ENCODE measurements around the gene ME1. TPM values are rescaled to one million over a fixed set of nuclear protein-coding genes. Genes with fewer than 3 reads are reported as not detected.

ME1 gene
- 3.4 and 3.9 TPM in 2 replicates for total RNA-seq (2014; rRNA removed; shearing (Covaris generic))

- H3K4me3 ChIP-seq (ENCODE audit: insufficient read depth, low read depth, low read length): peak within 1 kb of the TSS; percentile 58
- peaks cover 2% of the 10 kb centered on the region for H3K27me3 ChIP-seq (ENCODE audit: control insufficient read depth, insufficient read depth, low read length)
- no peaks in the 10 kb centered on the region for H3K36me3 ChIP-seq (replicated peaks; ENCODE audit: control insufficient read depth, insufficient read depth, low read length)
- DNase-seq: peak; percentile 85
Observed at GRCh38 chr6:83430611-83431544, at the start of gene ME1. Gene ME1, minus strand, starts transcription at chr6:83431051. Its CDS starts 97 bp downstream, at chr6:83430954.

GRCh38 chr6:83480470-83480869 lies 49.6 kb upstream of the ME1 start:
- no peak overlapping the region for H3K4me3 ChIP-seq (ENCODE audit: insufficient read depth, low read depth, low read length)
- H3K36me3 ChIP-seq (replicated peaks; ENCODE audit: control insufficient read depth, insufficient read depth, low read length): no peaks in the 10 kb centered on the region
- H3K27me3 ChIP-seq (ENCODE audit: control insufficient read depth, insufficient read depth, low read length): no peaks in the 10 kb centered on the region
- no peak for DNase-seq

GRCh38 chr6:83479389-83479788 lies 48.5 kb upstream of the ME1 start:
- H3K36me3 ChIP-seq (replicated peaks; ENCODE audit: control insufficient read depth, insufficient read depth, low read length): no peaks in the 10 kb centered on the region
- H3K27me3 ChIP-seq (ENCODE audit: control insufficient read depth, insufficient read depth, low read length): no peaks in the 10 kb centered on the region
- DNase-seq: no peak
- H3K4me3 ChIP-seq (ENCODE audit: insufficient read depth, low read depth, low read length): no peak overlapping the region

GRCh38 chr6:83476971-83477370 lies 46.1 kb upstream of the ME1 start:
- no peaks in the 10 kb centered on the region for H3K36me3 ChIP-seq (replicated peaks; ENCODE audit: control insufficient read depth, insufficient read depth, low read length)
- no peaks in the 10 kb centered on the region for H3K27me3 ChIP-seq (ENCODE audit: control insufficient read depth, insufficient read depth, low read length)
- H3K4me3 ChIP-seq (ENCODE audit: insufficient read depth, low read depth, low read length): no peak overlapping the region
- no peak for DNase-seq

- H3K27me3 ChIP-seq (ENCODE audit: control insufficient read depth, insufficient read depth, low read length): no peaks in the 10 kb centered on the region
- no peak overlapping the region for H3K4me3 ChIP-seq (ENCODE audit: insufficient read depth, low read depth, low read length)
- no peak for DNase-seq
- H3K36me3 ChIP-seq (replicated peaks; ENCODE audit: control insufficient read depth, insufficient read depth, low read length): no peaks in the 10 kb centered on the region
Observed at GRCh38 chr6:83474309-83474708, 43.5 kb upstream of the ME1 start.

- Histone ChIP-seq H3K36me3 (replicated peaks; ENCODE audit: control insufficient read depth, insufficient read depth, low read length) (no peaks in the 10 kb centered on the region), H3K27me3 (ENCODE audit: control insufficient read depth, insufficient read depth, low read length) (no peaks in the 10 kb centered on the region), H3K4me3 (ENCODE audit: insufficient read depth, low read depth, low read length) (no peak overlapping the region)
- DNase-seq: no peak
Observed at GRCh38 chr6:83472767-83473166, 41.9 kb upstream of the ME1 start.

- Histone ChIP-seq H3K4me3 (ENCODE audit: insufficient read depth, low read depth, low read length) (no peak overlapping the region), H3K36me3 (replicated peaks; ENCODE audit: control insufficient read depth, insufficient read depth, low read length) (no peaks in the 10 kb centered on the region), H3K27me3 (ENCODE audit: control insufficient read depth, insufficient read depth, low read length) (no peaks in the 10 kb centered on the region)
- no peak for DNase-seq
Observed at GRCh38 chr6:83470587-83470986, 39.7 kb upstream of the ME1 start.

GRCh38 chr6:83470001-83470400 lies 39.1 kb upstream of the ME1 start:
- Histone ChIP-seq H3K4me3 (ENCODE audit: insufficient read depth, low read depth, low read length) (no peak overlapping the region), H3K36me3 (replicated peaks; ENCODE audit: control insufficient read depth, insufficient read depth, low read length) (no peaks in the 10 kb centered on the region), H3K27me3 (ENCODE audit: control insufficient read depth, insufficient read depth, low read length) (no peaks in the 10 kb centered on the region)
- DNase-seq: no peak

- Histone ChIP-seq H3K27me3 (ENCODE audit: control insufficient read depth, insufficient read depth, low read length) (no peaks in the 10 kb centered on the region; the same call in 1 of the 2 replicates), H3K4me3 (ENCODE audit: insufficient read depth, low read depth, low read length) (no peak overlapping the region), H3K36me3 (replicated peaks; ENCODE audit: control insufficient read depth, insufficient read depth, low read length) (no peaks in the 10 kb centered on the region)
- no peak for DNase-seq
Observed at GRCh38 chr6:83467620-83468036, 36.8 kb upstream of the ME1 start.

GRCh38 chr6:83466328-83466727 lies 35.5 kb upstream of the ME1 start:
- Histone ChIP-seq H3K27me3 (ENCODE audit: control insufficient read depth, insufficient read depth, low read length) (peaks cover 2% of the 10 kb centered on the region; the same call in 1 of the 2 replicates), H3K36me3 (replicated peaks; ENCODE audit: control insufficient read depth, insufficient read depth, low read length) (no peaks in the 10 kb centered on the region), H3K4me3 (ENCODE audit: insufficient read depth, low read depth, low read length) (no peak overlapping the region)
- no peak for DNase-seq

GRCh38 chr6:83464381-83465140 lies 33.7 kb upstream of the ME1 start:
- H3K27me3 ChIP-seq (ENCODE audit: control insufficient read depth, insufficient read depth, low read length): peaks cover 9% of the 10 kb centered on the region; the same call in 1 of the 2 replicates
- no peak overlapping the region for H3K4me3 ChIP-seq (ENCODE audit: insufficient read depth, low read depth, low read length)

GRCh38 chr6:83463886-83464285 lies 33.0 kb upstream of the ME1 start:
- H3K36me3 ChIP-seq (replicated peaks; ENCODE audit: control insufficient read depth, insufficient read depth, low read length): no peaks in the 10 kb centered on the region
- DNase-seq: no peak
- H3K4me3 ChIP-seq (ENCODE audit: insufficient read depth, low read depth, low read length): no peak overlapping the region
- peaks cover 9% of the 10 kb centered on the region; the same call in 1 of the 2 replicates for H3K27me3 ChIP-seq (ENCODE audit: control insufficient read depth, insufficient read depth, low read length)

More at GRCh38 chr6:83464381-83465140, 33.7 kb upstream of the ME1 start:
- no peak for DNase-seq
- no peaks in the 10 kb centered on the region for H3K36me3 ChIP-seq (replicated peaks; ENCODE audit: control insufficient read depth, insufficient read depth, low read length)

- DNase-seq: no peak
- Histone ChIP-seq H3K4me3 (ENCODE audit: insufficient read depth, low read depth, low read length) (no peak overlapping the region), H3K27me3 (ENCODE audit: control insufficient read depth, insufficient read depth, low read length) (peaks cover 9% of the 10 kb centered on the region; the same call in 1 of the 2 replicates), H3K36me3 (replicated peaks; ENCODE audit: control insufficient read depth, insufficient read depth, low read length) (no peaks in the 10 kb centered on the region)
Observed at GRCh38 chr6:83462524-83462923, 31.7 kb upstream of the ME1 start.

GRCh38 chr6:83461438-83461837 lies 30.6 kb upstream of the ME1 start:
- H3K36me3 ChIP-seq (replicated peaks; ENCODE audit: control insufficient read depth, insufficient read depth, low read length): no peaks in the 10 kb centered on the region
- no peak overlapping the region for H3K4me3 ChIP-seq (ENCODE audit: insufficient read depth, low read depth, low read length)
- no peak for DNase-seq
- H3K27me3 ChIP-seq (ENCODE audit: control insufficient read depth, insufficient read depth, low read length): peaks cover 9% of the 10 kb centered on the region; the same call in 1 of the 2 replicates

Measured in H7 (cell line).